PC-9 (cell line): ENCODE data around the gene ZFPM1. TPM values are rescaled to one million over a fixed set of nuclear protein-coding genes. Genes with fewer than 3 reads are reported as not detected.
"Not testable (repeated sequence)": the region's sequence is repeated elsewhere in the genome, so short reads cannot be mapped to it uniquely, and the experiment has no call there.

Experiments
- BruUV-seq: library from RNA; stranded (reverse); fragments of 400-500 nt; replicated peaks from 2 replicates; lab custom pipeline; 2021; lab: Mats Ljungman, UMichigan
- CTCF ChIA-PET: fragments of 300-600 bp; sonication (Branson Sonifier 250); formaldehyde crosslinking; loops from one replicate; lab custom pipeline; 2022; ENCODE audit warnings: antibody characterized with exemption; lab: Charles Lee
- POLR2A ChIA-PET: fragments of 300-600 bp; sonication (Branson Sonifier 250); formaldehyde crosslinking; loops from one replicate; lab custom pipeline; 2022; ENCODE audit warnings: antibody characterized with exemption; ENCODE audit not compliant: unreplicated experiment; lab: Charles Lee
- DNase-seq, 2 experiments: peaks; one replicate each; pipeline versions ENCODE4 v3.0.0 to v3.0.0-alpha.2; 2015 to 2022; ENCODE audit warnings: mixed read lengths in 1 of 2
- H2AFZ ChIP-seq: fragments of 200-600 bp; sonication (generic); 2 replicates; pipeline ENCODE4 v1.8.1; 2017; ENCODE audit warnings: antibody characterized with exemption
- H3F3A ChIP-seq: fragments of 200-600 bp; sonication (generic); 2 replicates; pipeline ENCODE4 v1.8.1; 2017; ENCODE audit warnings: antibody characterized with exemption, mild to moderate bottlenecking, low read depth; ENCODE audit not compliant: insufficient read depth
- H3K27ac ChIP-seq: fragments of 200-600 bp; sonication (generic); 2 replicates; pipeline ENCODE4 v1.6.1; 2016; ENCODE audit warnings: mixed run types
- H3K27me3 ChIP-seq: fragments of 200-600 bp; sonication (generic); 2 replicates; pipeline ENCODE4 v1.6.1; 2016; ENCODE audit warnings: low read depth, mixed run types; ENCODE audit not compliant: insufficient read depth
- H3K36me3 ChIP-seq: fragments of 200-600 bp; sonication (generic); 2 replicates; pipeline ENCODE4 v1.6.1; 2016; ENCODE audit warnings: low read depth, mixed run types
- H3K4me1 ChIP-seq: fragments of 200-600 bp; sonication (generic); replicated peaks from 2 replicates; pipeline ENCODE4 v1.6.1; 2016; ENCODE audit warnings: mixed run types; ENCODE audit not compliant: insufficient read depth
- H3K4me2 ChIP-seq: fragments of 200-600 bp; sonication (generic); 2 replicates; pipeline ENCODE4 v1.6.1; 2017; ENCODE audit warnings: mixed run types
- H3K4me3 ChIP-seq: fragments of 200-600 bp; sonication (generic); 2 replicates; pipeline ENCODE4 v1.6.1; 2016; ENCODE audit warnings: mixed run types
- H3K79me2 ChIP-seq: fragments of 200-600 bp; sonication (generic); 2 replicates; pipeline ENCODE4 v1.6.1; 2017; ENCODE audit warnings: low read depth, mixed run types
- H3K9me2 ChIP-seq: fragments of 200-600 bp; sonication (generic); 2 replicates; pipeline ENCODE4 v1.8.1; 2017; ENCODE audit warnings: mild to moderate bottlenecking; ENCODE audit not compliant: insufficient read depth
- H3K9me3 ChIP-seq: fragments of 200-600 bp; sonication (generic); 2 replicates; pipeline ENCODE4 v1.8.1; 2016; ENCODE audit warnings: low read depth; ENCODE audit not compliant: insufficient read depth
- H4K20me1 ChIP-seq: fragments of 200-600 bp; sonication (generic); 2 replicates; pipeline ENCODE4 v1.8.1; 2017; ENCODE audit not compliant: insufficient read depth
- EZH2 ChIP-seq: fragments of 200-600 bp; sonication (generic); IDR thresholded peaks from 2 replicates; pipeline ENCODE4 v1.8.0; 2017; ENCODE audit warnings: antibody characterized with exemption, low read depth
- intact Hi-C: fragments of 100-400 bp; cut with micrococcal nuclease; formaldehyde crosslinking; loops from one replicate; pipeline ENCODE4 v1.10.0; 2022; ENCODE audit not compliant: unreplicated experiment
- total RNA-seq: library from RNA; stranded (reverse); gene quantifications from 2 replicates; pipeline ENCODE4 v1.2.3, GENCODE V29; 2021
- TF ChIP-seq, protein P1 (sequence below): fragments of 200-600 bp; sonication (generic); conservative IDR thresholded peaks from 2 replicates; pipeline ENCODE4 v1.6.1; 2017; ENCODE audit warnings: mixed run types, antibody characterized with exemption, mild to moderate bottlenecking, moderate library complexity

The ZFPM1 gene
- total RNA-seq, 1 experiment from 2014 or later, result 19.7 TPM

DNA sequence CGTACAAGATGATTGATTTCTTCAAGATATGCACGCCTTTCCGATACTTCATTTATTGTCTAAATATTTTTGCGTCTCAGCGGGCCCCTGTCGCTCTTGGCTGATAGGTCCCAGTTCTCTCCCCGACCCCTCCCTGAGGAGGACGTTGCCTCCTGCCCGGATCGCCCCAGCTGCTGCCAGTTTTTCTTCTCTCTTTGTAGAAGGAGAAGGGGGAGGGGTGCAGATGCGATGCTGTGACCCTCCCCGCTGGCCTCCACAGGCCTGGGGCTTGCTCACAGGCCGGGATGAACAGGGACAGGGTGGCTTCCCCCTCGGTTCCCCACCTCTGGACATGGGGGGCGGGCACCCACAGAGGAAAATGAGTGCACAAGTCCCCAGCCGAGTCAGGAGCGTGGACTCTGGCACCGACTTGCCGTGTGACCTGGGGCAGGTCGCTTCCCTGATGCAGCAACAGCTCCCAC lies 63.6 kb downstream of the ZFPM1 start:
- H3K27ac ChIP-seq, result no peak overlapping the region
- TF ChIP-seq, protein P1, sequence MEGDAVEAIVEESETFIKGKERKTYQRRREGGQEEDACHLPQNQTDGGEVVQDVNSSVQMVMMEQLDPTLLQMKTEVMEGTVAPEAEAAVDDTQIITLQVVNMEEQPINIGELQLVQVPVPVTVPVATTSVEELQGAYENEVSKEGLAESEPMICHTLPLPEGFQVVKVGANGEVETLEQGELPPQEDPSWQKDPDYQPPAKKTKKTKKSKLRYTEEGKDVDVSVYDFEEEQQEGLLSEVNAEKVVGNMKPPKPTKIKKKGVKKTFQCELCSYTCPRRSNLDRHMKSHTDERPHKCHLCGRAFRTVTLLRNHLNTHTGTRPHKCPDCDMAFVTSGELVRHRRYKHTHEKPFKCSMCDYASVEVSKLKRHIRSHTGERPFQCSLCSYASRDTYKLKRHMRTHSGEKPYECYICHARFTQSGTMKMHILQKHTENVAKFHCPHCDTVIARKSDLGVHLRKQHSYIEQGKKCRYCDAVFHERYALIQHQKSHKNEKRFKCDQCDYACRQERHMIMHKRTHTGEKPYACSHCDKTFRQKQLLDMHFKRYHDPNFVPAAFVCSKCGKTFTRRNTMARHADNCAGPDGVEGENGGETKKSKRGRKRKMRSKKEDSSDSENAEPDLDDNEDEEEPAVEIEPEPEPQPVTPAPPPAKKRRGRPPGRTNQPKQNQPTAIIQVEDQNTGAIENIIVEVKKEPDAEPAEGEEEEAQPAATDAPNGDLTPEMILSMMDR, result no peak
- TF ChIP-seq EZH2, result no peak
- no peaks in the 10 kb centered on the region for H3F3A ChIP-seq
- no peaks in the 10 kb centered on the region for H3K9me3 ChIP-seq
- no peaks in the 10 kb centered on the region for H3K9me2 ChIP-seq
- no peaks in the 10 kb centered on the region for H3K27me3 ChIP-seq
- no TSS peak for BruUV-seq
- no peaks in the 10 kb centered on the region for H3K79me2 ChIP-seq
- intact Hi-C loops, result no loop called here
- H3K36me3 ChIP-seq, result no peaks in the 10 kb centered on the region
- DNase-seq, result no peak
- H2AFZ ChIP-seq, result no peak overlapping the region
- no peaks in the 10 kb centered on the region for H4K20me1 ChIP-seq
- no peak overlapping the region for H3K4me2 ChIP-seq
- H3K4me3 ChIP-seq, result no peak overlapping the region
- ChIA-PET CTCF (no interaction called here), POLR2A (no interaction called here)
- H3K4me1 ChIP-seq, result no peaks in the 10 kb centered on the region

- H3K9me2 ChIP-seq, H2AFZ ChIP-seq, H4K20me1 ChIP-seq, POLR2A ChIA-PET, H3K36me3 ChIP-seq, BruUV-seq, H3K79me2 ChIP-seq, CTCF ChIA-PET, DNase-seq, H3F3A ChIP-seq, H3K27me3 ChIP-seq, intact Hi-C loops, H3K4me2 ChIP-seq, H3K9me3 ChIP-seq, H3K4me1 ChIP-seq, H3K27ac ChIP-seq, H3K4me3 ChIP-seq: not testable (repeated sequence)
These were observed 64.2 kb downstream of the ZFPM1 start for GRCh38 chr16:88517208-88517774.

- H3K9me3 ChIP-seq, H3K9me2 ChIP-seq, intact Hi-C loops, BruUV-seq, H4K20me1 ChIP-seq, H2AFZ ChIP-seq, H3K36me3 ChIP-seq, H3K4me3 ChIP-seq, H3F3A ChIP-seq, H3K27ac ChIP-seq, DNase-seq, H3K4me2 ChIP-seq, POLR2A ChIA-PET, CTCF ChIA-PET, H3K79me2 ChIP-seq, H3K27me3 ChIP-seq, H3K4me1 ChIP-seq: not testable (repeated sequence)
These were observed 65.5 kb downstream of the ZFPM1 start for GRCh38 chr16:88518411-88519111.

DNA sequence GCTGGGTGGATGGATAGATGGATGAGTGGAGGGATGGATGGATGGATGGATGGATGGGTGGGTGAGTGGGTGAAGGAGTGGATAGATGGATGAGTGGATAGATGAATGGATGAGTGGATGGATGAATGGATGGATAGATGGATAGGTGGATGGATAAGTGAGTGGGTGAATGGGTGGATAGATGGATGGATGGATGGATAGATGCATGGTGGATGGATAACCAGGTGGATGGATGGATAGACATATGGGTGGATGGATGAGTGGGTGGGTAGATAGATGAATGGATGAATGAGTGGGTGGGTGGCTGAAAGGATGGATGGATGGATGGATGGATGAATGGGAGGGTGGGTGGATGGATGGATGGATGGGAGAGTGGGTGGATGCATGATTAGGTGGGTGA lies 66.2 kb downstream of the ZFPM1 start:
- H3K9me3 ChIP-seq, result no peaks in the 10 kb centered on the region
- H3K27ac ChIP-seq, result no peak overlapping the region
- no peaks in the 10 kb centered on the region for H3F3A ChIP-seq
- CTCF ChIA-PET, result no interaction called here
- no peak overlapping the region for H3K4me2 ChIP-seq
- no peaks in the 10 kb centered on the region for H3K36me3 ChIP-seq
- H3K79me2 ChIP-seq, result no peaks in the 10 kb centered on the region
- no peak overlapping the region for H2AFZ ChIP-seq
- H3K4me3 ChIP-seq, result no peak overlapping the region
- H3K27me3 ChIP-seq, result no peaks in the 10 kb centered on the region
- intact Hi-C loops, result no loop called here
- no peak for DNase-seq
- H4K20me1 ChIP-seq, result no peaks in the 10 kb centered on the region
- POLR2A ChIA-PET, result no interaction called here
- H3K4me1 ChIP-seq, result no peaks in the 10 kb centered on the region
- no peak for TF ChIP-seq EZH2
- TF ChIP-seq, protein P1, result no peak
- H3K9me2 ChIP-seq, result no peaks in the 10 kb centered on the region
- BruUV-seq, result no TSS peak
